GM19328 (cell line): Measurements from ENCODE around the gene CCDC13.

ENCODE experiments used
- ATAC-seq: cut with Tn5 transposase; IDR thresholded peaks from one replicate; pipeline ENCODE4 v1.9.1; 2021; ENCODE audit warnings: mild to moderate bottlenecking, moderate library complexity; ENCODE audit not compliant: unreplicated experiment

The CCDC13 gene

DNA sequence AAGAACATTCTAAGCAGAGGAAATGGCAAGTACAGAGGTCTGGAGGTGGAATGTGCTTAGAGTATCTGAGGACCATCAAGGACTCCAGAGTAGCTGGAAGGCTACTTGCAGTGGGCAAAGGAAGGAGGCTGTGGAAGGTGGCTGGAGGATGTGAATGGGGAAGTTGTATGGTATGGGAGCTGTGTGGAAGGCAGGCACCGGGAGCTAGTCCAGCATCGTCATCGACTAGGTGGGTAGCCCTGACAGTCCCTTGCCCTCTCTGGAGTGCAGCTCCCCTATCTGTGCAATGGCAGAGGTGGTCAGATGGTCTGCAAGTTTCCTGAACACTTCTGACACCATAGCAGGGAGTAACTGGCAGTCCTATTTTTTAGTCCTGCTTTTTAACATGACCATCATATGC, 19.3 kb downstream of the CCDC13 start:
- ATAC-seq: no peak

DNA sequence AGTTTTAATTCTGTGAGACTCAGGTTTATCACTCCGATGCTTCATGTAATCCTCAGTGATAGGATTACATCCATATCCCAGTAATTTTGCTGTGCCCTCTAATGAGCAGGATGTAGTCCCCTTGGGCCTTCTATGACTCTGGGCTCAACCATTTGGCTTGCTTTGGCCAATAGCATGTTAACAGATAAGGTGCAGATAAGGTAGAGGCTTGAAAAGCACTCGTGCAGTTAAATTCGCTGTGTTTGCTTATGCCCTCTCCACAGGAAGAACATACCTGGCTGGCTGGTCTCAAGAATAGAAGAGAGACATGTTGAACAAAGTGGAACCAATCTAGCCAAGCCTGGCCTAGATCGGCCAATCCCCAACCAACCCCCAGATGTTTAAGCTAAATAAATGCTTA, 20.1 kb downstream of the CCDC13 start:
- ATAC-seq: no peak

GRCh38 chr3:42752441-42752840, 20.6 kb downstream of the CCDC13 start:
- ATAC-seq: no peak

- no peak for ATAC-seq
Observed at GRCh38 chr3:42751609-42752008, 21.4 kb downstream of the CCDC13 start.

DNA sequence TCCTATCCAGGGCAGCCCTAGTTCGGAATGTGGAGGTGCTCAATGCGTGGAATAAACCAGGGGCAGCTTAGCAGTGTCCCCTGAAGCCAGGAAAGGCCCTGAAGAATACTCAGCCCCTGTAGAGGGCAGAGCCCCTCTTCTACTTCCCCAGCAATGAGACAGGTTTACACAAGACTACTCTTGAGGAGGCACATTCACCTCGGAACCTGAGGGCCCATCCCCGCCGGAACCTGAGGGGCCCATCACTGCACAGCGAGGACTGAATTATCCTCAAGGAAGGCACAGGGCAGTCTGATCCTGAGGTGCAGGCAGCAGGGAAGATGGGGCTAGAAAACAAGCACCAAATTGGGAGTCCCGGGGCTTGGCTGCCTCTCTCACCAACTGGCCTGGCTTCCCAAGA, 22.2 kb downstream of the CCDC13 start:
- ATAC-seq: no peak

GRCh38 chr3:42749753-42750231, 23.3 kb downstream of the CCDC13 start:
- no peak for ATAC-seq

DNA sequence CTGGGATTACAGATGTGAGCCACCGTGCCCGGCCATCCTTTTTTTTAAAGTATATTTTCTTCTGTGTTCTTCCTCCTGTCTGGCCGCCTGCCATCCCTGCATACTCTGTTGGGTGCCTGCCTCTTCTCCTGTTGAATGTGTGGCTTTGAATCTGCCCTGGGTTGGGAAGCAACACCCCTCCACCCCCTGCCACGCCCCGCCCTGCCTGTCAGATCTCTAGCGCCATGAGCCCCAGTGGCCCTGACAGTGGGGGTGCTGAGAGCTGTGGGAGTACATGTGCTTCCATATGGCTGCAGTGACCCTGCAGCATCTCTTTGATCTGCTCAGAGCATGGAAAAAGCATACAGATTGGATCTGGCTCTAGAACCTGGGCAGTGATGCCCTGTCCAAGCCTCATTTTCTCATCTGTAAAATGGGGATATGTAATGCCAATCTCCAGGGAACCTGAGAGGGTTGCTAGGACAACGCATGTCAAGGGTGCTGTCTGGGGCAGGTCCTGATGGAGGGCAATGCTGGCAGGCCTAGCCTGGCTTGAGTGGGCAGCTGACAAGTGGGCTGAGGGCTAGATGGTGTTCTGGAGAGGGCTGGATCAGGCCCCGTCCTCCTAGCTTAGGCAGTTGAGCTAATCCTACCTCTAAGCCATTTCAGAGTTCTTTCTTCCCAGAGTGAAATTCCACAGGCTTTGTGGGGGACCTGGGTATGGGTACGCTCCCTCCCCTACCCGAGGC, 23.9 kb downstream of the CCDC13 start:
- no peak for ATAC-seq

GRCh38 chr3:42747581-42747980, 25.5 kb downstream of the CCDC13 start:
- no peak for ATAC-seq

DNA sequence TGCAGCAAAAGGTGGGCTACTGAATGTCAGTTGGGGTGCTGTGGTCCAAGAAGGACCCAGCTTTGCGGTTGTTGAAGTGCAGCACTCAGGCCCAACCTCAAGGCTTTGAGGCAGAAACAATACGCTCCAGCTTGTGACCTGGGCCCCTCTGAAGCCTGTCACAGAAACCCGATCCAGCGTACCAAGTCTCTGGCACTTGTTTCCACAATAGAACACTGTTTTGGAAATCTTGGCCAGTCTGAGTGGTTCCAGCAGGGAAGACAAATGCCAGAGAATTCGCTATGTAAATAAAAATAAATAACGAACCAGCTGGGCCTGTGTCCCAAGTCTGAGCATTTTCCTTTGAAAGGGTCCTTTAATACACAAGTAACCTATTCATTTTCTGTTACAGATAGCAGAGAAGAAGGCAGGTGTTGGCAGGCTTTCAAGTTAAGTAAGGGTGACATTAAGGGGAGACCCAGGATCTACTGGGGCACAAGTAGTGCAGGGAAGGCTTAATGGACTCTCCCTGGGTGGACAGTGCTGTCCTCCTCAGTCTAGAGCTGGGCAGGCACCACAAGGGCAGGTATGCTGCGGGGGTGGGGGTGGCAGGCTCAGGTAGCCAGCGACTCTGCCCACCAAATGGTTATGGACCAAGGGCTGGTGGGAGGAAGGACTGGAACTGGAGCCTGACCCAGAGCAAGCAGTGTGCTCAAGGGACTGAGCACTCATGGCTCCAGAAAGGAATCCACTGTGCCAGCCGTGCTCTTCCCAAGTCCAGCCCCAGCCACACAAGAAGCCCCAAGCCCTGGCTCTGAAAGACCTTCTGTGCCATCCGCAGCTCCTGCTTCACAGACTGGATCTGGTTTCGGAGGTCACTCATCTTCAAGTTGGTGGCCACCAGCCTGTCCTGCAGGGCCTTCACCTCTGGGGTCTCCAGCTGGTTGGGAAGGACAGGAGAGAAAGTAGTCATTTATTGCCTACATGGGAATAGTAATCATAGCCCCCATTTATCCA, 26.3 kb downstream of the CCDC13 start:
- ATAC-seq: no peak

DNA sequence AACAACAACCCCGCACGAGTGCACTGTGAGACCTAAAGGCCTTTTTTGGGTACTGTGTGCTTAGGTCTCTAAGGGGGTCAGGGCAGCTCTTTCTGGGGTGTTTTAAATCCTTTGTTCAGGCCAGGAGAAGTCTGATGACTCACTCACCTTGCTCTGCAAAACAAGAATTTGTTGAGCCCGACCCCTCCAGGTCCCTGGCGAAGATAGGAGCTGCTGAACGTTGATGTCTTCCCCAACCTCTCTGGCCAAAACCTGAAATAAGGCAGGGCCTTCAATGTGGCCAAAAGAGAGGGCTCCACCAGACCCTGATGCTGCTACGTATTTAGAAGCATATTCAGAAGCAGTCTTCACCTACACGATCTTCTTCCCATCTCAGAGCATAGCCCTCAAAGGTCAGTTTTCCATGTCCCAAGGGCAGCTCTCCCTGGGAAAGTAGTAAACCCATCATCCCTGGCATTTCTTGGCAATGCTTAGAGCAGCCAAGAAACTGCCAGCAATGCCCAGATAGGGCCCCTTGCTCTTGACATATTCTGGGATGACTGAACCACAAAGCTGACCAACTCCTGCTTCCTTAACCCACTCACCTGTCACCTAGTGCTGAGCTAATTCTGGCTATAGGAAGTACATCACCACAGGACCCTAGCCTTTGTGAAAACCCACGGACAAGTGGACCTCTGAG, 27.1 kb downstream of the CCDC13 start:
- no peak for ATAC-seq

DNA sequence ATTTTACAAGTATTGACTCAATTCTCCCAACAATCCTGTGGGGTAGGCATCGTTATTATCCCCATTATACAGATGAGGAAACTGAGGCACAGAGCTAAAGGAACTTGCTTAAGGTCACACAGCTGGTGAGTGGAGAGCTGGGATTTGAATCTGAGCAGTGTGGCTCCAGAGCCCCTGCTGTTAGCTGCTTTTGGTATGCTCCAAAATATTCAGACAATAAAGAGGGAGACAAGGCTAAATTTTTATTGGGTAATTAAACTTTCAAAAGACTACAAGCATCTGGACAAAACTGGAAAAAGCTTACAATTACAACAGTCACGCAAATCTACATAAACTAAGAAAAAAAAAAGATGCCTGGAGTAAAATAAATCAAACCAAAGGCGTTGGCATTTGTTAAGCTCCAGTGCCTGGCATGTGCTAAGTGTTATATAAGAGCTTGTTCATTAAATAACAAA, 27.7 kb downstream of the CCDC13 start:
- ATAC-seq: no peak

GRCh38 chr3:42743204-42743995, 29.7 kb downstream of the CCDC13 start:
- no peak for ATAC-seq

GRCh38 chr3:42742688-42743087, 30.4 kb downstream of the CCDC13 start:
- no peak for ATAC-seq

DNA sequence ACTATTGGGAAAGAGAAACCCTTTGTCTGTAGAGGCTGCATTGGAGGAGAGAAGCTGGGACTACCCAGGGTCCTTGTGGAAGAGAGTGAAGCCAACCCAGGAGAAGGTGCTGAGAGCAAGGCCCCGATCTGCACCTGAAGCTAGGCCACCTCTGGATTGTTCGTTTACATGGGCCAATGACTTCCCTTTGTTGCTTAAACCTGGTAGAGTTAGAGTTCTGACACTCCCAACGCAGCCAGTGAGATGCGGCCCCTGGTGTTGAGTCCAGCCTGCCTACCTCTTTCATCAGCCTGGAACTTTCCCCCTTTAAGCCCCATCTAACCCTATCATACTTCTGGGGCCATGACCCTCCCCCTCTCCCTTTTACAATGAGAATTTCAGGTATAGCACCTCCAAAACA, 30.8 kb downstream of the CCDC13 start:
- no peak for ATAC-seq

DNA sequence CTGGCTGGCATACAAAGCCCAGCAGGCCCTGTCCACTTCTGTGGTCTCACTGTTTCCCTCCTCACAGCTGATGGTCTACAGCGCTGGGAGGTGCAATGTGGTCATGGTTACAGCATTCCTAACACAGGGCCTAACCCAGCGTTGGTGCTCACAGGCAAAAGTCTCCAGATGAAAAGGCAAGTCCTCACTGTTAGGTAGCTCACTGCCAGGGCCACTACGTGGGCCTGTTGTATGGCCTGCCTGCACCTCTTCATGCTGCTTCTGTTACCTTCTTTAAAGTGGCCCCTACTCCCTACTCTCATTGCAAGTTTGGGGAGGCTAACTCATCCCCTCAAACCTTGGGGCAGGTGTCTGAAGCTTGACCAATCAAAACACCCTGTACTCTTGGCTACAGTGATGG, 31.3 kb downstream of the CCDC13 start:
- ATAC-seq: no peak

GRCh38 chr3:42739401-42740158, 33.5 kb downstream of the CCDC13 start:
- no peak for ATAC-seq

DNA sequence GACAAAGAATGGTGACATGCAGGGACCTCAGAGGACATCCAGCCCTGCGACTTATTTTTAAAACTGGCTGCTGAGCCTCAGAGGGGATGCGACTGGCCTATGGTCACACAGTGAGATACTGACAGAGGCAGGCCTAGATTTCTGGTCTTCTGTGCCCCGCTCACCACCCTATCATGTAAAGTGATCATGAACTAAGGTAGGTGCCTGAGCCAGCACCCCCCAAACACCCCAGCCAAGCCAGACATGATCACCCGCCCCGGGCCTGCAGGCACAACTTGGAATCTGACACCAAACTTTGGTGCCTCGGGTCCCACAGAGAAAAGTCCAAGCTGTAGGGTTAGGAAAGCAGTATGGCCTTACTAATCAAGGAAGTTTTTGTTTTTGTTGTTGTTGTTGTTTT, 36.5 kb downstream of the CCDC13 start:
- ATAC-seq: no peak

GRCh38 chr3:42736081-42736480, 37.0 kb downstream of the CCDC13 start:
- ATAC-seq: no peak

GRCh38 chr3:42735615-42736014, 37.4 kb downstream of the CCDC13 start:
- no peak for ATAC-seq

DNA sequence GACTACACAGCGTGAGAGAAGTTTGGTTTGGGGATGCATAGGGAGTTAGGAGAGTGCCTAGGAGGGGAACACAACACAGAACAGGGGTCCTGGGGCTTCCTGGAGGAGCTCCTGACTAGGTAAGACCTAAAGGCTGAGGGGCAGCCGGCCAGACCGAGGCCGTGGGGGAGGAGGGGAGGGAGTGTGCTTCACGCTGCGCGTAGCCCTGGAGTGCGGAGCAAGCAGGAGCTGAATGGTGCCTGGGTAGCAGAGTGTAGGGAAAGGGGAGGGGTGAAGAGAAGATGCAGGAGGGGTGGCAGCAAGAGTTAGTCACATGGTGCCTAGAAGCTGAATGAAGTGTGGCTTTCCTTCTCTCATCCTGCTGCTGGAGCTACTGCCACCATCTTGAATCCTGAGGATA, 38.0 kb downstream of the CCDC13 start:
- no peak for ATAC-seq
